Stimulated activated CD4-positive, alpha-beta T cell treated with anti-CD3 and anti-CD28 coated beads, Interleukin-4, amount 100 ng/mL, for 48 hours (primary cell): ENCODE results near the gene RBFOX2.
"Not testable (repeated sequence)": the region's sequence is repeated elsewhere in the genome, so short reads cannot be mapped to it uniquely, and the experiment has no call there.

ENCODE experiments used
- DNase-seq, 2 donors: peaks; one replicate each; pipeline ENCODE4 v3.0.0-alpha.2; 2020; ENCODE audit warnings: low read depth in 2 of 2

RBFOX2 gene, protein sequence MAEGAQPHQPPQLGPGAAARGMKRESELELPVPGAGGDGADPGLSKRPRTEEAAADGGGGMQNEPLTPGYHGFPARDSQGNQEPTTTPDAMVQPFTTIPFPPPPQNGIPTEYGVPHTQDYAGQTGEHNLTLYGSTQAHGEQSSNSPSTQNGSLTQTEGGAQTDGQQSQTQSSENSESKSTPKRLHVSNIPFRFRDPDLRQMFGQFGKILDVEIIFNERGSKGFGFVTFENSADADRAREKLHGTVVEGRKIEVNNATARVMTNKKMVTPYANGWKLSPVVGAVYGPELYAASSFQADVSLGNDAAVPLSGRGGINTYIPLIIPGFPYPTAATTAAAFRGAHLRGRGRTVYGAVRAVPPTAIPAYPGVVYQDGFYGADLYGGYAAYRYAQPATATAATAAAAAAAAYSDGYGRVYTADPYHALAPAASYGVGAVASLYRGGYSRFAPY

DNA sequence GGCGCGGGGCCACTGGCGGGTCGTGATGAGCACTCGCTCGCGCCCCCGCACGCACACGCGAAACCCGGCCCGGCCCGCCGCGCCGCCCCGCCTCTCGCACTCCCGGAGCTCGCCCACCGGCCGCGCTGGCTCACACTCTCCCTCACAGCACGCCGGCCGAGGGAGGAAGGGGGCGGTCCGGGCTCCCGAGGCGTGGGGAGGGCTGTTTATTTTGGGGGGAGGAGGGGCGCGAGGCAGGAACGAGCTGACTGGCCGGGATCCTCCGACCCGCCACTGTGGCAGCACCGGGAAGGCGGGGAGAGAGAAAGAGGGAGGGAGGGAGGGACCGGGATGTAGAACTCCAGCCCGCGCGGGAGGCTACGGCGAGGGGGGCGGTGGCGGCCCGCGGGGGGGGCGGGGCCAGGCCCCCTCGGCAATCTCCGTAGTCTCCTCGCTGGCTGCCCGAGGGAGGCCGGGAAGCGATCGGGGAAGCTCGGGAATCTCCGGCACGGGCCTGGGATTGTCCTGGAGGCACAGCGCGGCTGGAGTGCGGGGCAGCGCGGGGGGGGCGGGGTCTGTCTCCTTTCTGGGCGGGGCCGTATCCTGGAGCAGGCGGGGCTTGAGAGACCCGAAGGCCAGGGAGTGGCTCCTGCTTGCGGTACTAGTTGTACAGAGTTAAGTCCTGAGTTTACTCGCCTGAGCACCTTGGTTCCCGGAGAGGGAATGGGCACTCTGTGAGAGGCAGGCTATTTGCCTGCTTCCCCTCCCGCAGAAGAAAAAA lies at the start of gene RBFOX2:
RBFOX2 (minus strand) TSS at position 179 of the 760 bp plus-strand sequence. CDS start 399 bp downstream, outside the sequence.
- DNase-seq: peak; percentile 74

DNA sequence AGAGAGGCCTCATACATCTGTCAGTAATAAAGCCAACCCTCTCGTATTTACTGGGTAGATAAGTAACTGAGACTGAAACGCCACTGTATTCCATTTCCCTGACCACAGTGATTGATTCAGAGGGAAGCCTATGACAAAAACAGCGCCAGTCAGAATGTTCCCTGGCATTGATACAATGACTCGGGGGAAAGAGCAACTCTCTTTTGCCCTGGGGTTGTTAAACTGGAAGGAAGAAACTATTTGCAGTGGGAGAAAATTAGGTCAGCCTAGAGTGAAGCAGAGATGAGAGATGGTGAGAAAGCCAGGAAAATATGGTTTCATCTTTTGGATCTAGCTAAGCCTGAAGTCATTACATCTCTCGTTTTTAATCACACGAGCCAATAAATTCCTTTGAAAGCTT lies 48.6 kb upstream of the RBFOX2 start:
- no peak for DNase-seq

DNA sequence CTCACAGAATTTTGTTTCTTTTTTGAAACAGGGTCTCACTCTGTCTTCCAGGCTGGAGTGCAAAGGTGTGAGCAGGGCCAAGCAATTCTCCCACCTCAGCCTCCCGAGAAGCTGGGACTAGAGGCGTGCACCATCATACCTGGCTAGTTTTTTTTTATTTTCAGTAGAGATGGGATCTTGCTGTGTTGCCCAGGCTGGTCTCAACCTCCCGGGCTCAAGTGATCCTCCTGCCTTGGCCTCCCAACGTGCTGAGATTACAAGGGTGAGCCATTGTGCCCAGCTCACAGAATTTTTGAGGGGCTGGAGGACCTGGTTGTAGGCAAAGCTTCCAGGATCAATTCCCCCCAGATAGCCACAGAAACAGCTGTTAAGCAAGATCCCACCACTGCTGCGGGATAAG lies 47.1 kb upstream of the RBFOX2 start:
- DNase-seq: no peak

DNA sequence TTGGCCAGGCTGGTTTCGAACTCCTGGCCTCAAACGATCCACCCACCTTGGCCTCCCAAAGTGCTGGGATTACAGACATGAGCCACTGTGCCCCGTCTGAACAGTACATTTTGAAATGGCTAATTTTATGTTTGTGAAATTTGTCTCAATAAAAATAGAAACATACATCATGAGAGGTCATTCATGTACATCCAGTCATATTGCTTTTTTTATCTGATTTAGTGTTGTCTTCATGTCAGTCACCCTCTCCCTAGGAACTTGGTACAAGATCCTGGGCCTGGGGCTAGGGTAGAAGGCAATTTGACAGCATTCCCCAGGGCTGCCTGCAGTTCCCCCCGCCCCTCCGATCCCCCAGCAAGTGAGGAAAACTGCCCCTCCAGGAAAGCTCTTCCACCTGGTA lies 46.6 kb upstream of the RBFOX2 start:
- no peak for DNase-seq

DNA sequence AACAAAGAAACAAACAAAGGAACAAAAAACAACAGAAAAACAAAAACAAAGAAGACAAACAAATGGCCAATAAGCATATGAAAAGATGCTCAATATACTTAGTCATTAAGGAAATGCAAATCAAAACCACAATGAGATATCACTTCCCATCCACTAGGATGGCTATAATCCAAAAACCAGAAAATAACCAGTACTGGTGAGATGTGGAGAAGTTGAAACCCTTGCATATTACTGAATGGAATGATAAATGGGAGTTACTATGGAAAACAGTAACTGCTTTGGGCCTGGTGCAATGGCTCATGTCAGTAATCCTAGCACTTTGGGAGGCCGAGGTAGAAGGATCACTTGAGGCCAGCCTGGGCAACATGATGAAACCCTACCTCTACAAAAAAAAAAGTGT lies 44.9 kb upstream of the RBFOX2 start:
- DNase-seq: no peak

DNA sequence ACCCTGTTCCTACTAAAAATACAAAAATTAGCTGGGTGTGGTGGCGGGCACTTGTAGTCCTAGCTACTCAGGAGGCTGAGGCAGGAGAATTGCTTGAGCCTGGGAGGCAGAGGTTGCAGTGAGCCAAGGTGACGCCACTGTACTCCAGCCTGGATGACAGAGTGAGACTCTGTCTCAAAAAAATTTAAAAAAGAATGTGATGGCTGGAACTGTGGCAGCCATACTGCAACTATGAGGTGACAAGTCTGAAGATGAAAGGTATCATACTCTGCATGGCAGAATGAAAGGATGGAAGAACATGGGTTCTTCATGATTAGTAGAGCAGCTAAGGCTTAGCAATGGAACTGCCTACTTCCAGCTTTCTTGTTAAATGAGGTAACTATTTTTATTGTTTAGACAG lies 42.0 kb upstream of the RBFOX2 start:
- not testable (repeated sequence) for DNase-seq

DNA sequence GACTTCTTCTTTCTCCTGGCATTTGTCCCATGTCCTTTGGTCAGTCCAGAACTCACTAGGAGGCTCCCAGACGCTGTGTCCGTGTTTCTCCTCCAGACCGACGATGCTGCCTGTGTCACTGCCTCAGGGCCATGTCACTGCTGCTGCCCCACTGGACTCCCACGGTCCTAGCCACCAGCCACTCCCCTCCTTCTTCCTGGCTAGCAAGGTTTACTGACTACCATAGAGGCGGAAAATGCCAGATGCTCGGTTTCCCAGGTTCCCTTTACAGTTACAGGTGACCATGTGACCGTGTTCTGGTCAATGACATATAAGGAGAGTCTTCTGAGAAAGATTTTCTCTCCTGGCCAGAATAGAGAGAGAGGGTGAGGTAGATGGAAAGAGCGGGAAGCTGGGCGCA lies 40.7 kb upstream of the RBFOX2 start:
- DNase-seq: no peak

DNA sequence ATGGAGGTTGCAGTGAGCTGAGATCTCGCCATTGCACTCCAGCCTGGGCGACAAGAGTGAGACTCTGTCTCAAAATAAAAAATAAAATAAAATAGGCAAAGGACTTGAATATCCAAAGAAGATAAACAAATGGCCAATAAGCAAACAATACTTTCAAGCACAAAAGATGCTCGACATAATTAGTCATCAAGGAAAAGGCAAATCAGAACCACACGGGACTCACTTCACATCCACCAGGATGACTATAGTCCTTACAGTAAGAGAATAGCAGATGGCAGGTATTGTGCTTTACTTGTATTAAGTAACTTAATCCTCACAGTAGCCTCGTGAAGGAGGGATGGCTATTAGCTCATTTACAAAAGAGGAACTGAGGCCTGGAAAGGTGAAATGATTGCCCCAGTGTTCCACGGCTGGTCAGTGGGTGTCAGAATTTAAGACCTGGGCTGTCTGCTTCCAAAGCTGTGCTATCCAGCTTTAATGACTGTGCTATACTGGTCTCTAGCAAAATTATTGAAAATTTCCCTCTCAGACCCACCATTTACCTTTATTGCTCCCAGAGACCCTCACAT lies 40.2 kb upstream of the RBFOX2 start:
- no peak for DNase-seq

DNA sequence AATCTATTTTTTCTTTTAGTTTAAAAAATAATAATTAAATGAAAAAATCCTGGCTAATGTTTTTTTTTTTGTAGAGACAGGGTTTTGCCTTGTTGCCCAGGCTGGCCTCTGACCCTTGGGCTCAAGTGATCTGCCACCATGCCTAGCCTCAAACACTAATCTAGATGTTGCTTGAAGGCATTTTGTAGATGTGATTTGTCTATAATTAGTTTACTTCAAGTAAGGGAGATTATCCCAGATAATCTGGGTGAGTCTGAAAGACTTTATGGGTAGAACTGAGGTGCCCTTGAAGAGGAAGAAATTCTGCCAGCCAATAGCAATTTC lies 38.6 kb upstream of the RBFOX2 start:
- DNase-seq: no peak

DNA sequence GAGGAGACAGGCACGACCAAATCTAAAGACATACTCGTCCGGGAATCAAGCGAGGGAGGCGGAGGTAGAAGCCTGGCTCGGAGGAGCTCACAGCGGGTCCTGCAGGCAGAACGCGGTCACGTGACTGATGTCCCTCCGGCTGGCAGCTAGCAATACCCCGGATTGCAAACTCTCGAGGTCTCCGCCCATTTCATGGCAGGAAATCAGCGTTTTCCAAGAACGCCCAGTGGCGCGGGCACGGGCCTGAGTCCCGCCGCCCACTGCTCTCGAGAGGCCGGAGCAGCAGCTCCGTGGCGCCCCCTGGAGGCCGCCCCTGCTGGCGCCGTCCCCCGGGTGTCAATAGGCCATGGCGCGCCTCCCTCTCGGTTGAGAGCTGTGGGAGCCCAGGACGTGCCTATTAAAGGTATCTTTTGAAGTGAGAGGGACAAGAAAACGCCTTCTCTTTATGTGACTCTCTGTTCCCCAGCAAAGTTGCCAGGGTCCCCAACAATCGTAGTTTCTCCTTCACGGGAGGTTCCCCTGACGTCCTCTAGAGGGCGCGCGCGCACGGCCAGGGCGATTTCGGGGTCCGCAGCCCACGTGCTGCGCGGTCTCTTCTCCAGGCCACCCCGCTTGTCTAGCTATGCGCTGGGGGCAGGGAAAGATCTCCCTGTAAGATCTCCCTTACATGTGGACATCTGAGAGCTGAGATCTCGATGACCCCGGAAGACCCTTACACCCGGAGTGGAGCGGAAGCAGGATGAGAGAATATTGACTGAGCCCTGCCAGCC lies 37.3 kb upstream of the RBFOX2 start:
- peak; percentile 65 to 68 for DNase-seq

DNA sequence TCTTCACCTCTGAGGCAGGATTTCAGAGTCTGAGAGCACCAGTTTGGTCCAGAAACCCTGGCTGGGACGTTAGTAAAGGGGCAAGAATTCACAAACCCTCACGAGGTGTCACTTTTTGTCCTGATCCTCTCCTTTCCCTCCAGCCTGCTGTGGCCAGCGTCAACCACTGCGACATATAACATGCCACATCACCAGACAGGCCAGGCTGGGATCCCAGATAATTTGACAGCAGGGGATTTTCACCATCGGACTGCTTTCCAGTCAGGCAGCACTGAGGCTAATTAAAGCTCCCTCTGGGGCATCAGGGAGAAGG lies 36.8 kb upstream of the RBFOX2 start:
- no peak for DNase-seq

DNA sequence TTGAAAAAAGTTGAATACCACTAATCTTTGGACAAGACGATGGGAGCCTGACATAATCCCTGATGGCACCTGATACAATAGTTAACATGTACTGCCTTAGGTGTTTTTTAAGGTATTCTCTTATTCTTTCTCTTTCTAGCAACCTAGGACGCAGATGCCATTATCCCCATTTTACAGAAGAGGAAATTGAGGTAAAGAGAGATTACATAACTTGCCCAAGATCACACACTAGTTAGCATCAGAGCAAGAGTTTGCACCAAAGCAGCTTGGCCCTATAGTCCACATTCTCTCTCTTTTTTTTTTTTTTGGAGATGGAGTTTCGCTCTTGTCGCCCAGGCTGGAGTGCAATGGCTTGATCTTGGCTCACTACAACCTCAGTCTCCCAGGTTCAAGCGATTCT lies 35.7 kb upstream of the RBFOX2 start:
- no peak for DNase-seq

DNA sequence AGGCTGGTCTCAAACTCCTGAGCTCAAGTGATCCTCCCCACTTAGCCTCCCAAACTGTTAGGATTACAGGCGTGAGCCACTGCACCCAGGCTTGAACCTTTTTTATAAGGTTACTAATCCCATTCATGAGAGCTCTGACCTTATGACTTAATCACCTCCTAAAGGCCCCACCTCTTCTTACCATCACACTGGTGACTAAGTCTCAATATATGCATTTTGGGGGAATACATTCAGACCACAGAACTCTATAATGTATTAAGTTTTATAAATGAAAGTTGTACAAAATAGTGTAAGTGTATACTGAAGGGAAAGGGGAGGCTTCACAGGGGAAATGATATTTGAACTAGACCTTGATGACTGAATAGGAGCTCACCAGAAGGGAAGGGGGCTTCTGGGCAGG lies 28.4 kb upstream of the RBFOX2 start:
- no peak for DNase-seq

DNA sequence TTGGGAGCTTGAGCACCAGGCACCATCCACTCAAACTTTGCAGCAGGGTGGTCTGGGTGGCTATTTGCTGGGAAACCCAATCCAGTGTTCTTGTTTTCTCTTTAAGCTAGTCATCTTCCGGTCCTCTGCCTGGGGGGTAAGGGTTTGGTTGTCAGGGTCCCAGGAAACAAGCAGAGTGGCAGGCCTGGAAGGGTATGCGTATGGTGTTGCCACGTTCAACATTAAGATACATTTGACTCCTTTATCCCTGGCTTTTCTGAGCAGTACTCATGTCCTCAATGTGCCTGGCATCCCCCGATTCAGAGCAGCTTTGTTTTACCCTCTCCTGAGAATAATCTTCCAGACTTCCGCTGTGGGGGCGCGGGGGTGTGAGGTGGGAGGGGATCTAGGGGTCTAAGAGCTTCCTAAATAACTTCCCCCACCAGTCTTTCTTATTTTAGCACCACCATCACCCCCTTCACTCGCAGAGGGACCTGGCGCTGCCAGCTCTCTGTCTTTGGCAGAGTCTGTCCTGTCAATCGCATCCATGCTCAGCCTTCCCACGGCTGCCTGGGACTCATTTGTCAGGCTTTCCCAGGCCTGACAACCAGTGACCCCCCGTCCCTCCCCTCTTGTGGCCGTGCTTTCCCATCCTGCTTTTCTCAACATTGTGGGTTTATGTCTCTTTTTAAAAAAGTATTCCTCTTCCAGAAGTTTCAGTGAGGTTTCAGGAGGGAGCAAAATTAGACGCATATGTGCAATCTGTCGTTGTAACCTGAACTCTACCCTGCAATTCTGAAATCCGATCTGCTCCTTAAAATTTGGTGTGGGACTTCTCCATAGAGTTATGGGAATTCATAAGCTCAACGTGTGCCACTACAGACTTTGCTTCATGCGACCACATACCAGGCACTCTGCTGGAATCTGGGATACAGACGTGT lies 27.0 kb upstream of the RBFOX2 start:
- no peak for DNase-seq

DNA sequence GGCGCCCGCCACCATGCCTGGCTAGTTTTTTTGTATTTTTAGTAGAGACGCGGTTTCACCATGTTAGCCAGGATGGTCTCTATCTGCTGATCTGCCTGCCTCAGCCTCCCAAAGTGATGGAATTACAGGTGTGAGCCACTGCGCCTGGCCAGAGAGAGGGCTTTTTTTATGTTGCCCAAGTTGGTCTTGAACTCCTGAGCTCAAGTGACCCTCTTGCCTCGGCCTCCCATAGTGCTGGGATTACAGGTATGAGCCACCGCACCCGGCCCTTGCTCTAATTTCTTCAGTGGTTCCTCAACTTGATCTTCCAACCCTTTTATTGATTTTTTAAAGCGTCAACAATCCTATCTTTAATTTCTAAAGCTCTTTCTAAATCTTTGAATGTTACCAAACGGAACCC lies 25.8 kb upstream of the RBFOX2 start:
- DNase-seq: not testable (repeated sequence)

DNA sequence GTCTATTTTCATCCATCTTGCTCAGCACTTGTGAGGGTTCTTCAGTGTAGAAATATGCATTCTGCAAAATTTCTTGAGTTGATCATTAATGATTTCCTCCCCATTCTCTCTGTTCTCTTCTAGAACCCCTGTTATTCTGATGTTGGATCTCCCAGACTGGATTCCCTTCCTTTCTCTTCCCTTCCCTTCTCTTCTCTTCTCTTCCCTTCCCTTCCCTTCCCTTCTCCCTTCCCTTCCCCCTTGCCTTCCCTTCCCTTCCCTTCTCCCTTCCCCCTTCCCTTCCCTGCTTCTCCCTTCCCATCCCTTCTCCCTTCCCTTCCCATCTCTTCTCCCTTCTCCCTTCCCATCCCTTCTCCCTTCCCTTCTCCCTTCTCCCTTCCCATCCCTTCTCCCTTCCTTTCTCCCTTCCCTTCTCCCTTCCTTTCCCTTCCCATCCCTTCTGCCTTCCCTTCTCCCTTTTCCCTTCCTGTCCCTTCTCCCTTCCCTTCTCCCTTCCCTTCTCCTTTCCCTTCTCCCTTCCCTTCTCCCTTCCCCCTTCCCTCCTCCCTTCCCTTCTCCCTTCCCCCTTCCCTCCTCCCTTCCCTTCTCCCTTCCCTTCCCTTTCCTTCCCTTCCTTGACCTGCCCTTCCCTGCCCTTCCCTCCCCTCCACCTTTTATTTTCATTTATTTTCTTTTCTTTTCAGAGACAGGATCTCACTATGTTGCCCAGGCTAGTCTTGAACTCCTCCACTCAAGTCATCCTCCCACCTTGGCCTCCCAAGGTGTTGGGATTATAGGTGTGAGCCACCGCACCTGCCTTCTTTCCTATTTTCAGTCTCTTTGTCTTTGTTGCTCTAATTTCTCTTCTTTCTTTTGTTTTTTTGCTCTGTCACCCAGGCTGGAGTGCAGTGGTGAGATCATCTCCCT lies 24.9 kb upstream of the RBFOX2 start:
- DNase-seq: no peak

DNA sequence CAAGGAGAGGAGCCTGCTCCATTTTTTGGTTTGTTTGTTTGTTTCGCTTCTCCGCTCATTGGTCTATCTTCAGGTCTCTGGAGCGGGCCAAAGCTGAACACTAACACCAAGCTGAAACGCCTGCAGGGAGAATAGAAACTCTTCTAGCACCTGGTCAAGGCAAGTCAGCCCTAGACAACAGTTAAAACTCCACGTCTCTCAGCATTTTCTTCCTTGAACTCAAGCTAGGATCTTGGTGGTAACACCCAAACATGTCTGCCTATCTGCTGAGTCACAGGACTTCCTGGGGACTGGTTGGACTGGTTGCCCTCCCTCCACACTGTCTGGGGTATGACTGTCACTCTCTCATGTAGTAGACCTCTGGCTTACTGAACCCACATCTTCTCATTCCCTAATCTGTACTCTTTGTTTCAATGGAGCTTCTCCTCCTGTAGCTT lies 23.9 kb upstream of the RBFOX2 start:
- no peak for DNase-seq

DNA sequence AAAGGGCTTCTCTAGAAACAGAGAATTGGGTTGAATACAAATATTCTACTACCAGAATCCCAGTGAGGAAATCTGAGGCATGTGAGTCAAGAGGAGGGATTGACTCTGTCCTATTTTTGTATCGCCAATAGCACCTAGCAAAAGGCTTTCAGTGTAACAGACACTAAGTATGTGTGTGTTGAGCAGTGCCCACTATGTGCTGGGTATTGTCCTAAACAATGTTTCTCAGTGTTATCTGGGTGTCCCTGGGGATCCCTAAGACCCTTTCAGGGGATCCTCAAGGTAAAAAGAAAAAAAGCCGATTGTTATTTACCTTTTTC lies 21.0 kb upstream of the RBFOX2 start:
- no peak for DNase-seq

DNA sequence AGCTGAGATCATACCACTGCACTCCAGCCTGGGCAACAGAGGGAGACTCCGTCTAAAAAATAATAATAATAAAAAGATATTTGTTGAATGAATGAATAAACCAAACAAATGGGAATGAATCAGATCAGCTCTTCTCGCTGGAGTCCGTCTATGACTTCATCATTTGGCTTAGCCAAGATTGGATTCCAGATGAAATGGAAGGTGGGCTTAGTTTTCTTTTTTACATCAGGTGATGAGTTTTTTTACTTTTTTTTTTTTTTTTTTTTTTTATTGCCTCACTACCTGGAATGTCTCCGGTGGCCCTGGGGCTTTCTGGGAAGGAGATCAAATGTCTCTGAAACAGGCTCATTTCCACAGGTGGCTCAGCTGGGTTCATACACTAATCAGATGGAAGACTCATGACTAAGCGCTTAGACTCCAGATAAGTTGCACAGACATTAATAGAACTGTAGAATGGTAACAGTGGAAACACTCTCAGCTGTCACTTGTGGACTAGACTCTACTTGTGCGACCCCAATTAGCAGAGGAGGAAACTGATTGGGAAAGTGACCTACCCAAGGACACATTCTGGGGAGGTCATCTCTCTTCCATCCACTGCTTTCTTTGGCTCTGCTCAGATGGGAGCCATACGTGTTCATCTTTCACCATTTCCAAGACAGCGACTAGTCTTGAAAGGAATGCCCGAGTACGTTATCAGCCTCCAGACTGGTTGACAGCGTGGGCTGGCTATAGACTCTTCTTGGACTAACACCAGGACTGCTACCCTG lies 20.5 kb upstream of the RBFOX2 start:
- no peak for DNase-seq

DNA sequence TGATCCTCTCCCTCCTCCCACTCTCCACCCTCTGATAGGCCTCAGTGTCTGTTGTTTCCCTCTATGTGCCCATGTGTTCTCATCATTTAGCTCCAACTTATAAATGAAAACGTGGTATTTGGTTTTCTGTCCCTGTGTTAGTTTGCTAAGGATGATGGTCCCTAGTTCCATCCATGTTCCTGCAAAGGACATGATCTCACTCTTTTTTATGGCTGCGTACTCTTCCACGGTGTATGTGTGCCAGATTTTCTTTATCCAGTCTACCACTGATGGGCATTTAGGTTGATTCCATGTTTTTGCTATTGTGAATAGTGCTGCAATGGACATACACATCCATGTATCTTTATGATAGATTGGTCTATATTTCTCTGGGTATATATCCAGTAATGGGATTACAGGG lies 15.9 kb upstream of the RBFOX2 start:
- DNase-seq: not testable (repeated sequence)
